IPS-18a (cell line): Measurements from ENCODE around the gene SELENOK.
"Not testable (repeated sequence)": the region's sequence is repeated elsewhere in the genome, so short reads cannot be mapped to it uniquely, and the experiment has no call there.

Experiments used
- H3K27ac ChIP-seq: one replicate; pipeline ENCODE4 v1.5.1; 2013; ENCODE audit warnings: low read length
- H3K27me3 ChIP-seq: one replicate; pipeline ENCODE4 v1.6.1; 2013; ENCODE audit warnings: mild to moderate bottlenecking, low read length; ENCODE audit not compliant: control insufficient read depth, insufficient read depth
- H3K36me3 ChIP-seq: one replicate; pipeline ENCODE4 v1.6.1; 2013; ENCODE audit warnings: low read depth, low read length; ENCODE audit not compliant: control insufficient read depth
- H3K4me1 ChIP-seq: one replicate; pipeline ENCODE4 v1.6.1; 2013; ENCODE audit warnings: low read depth, low read length; ENCODE audit not compliant: control insufficient read depth
- H3K4me3 ChIP-seq: one replicate; pipeline ENCODE4 v1.5.1; 2013; ENCODE audit warnings: low read length
- H3K9ac ChIP-seq: one replicate; pipeline ENCODE4 v1.6.1; 2013; ENCODE audit warnings: mild to moderate bottlenecking, low read length, moderate library complexity
- H3K9me3 ChIP-seq: one replicate; pipeline ENCODE4 v1.6.1; 2013; ENCODE audit warnings: low read depth, low read length; ENCODE audit not compliant: control insufficient read depth

Gene SELENOK

DNA sequence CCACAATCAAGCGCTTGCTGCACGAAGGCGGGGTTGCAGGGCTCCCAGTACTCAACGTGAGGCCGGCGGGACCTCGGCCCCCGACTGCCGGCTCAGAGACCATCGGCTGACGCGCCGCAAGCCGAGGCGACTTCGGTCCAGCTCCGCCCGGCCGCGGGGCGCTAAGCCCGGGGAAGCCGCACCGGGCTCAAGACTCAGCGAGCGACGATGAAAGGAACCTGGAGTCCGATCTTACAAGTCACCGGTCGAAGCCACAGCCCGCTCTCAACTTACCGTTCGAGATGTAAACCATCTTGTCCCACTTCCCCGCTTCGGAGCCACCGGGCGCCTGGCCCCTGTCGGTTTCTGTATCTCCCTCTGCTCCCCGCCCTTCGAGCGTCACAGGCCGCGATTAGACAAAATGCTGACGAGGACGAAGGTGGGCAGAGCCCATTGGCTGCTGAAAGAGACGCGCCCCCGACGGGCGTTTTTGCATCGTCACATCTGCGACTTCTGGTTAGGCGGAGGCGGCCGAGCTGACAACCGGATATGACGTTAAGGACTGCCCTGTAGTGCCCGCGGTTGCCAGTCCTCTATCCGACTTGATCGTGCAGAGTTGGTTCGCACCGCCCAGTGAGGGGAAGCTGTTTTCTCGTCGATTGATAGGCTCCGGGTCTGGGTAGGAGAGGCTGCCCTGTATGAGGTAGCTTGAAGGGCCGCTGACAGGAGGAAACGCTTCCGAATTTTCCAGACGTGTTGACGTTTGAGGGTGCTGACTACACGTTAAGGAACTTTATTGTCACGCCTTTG is at the start of gene SELENOK:
Gene SELENOK (minus strand): TSS at position 363 of the 789 bp plus-strand sequence.
- Histone ChIP-seq H3K4me1 (peaks cover 9% of the 10 kb centered on the region), H3K27me3 (no peaks in the 10 kb centered on the region), H3K9ac (peak within 1 kb of the TSS; percentile 85), H3K27ac (peak within 1 kb of the TSS; percentile 73), H3K4me3 (peak within 1 kb of the TSS; percentile 95), H3K9me3 (no peaks in the 10 kb centered on the region), H3K36me3 (peaks cover 4% of the 10 kb centered on the region)

DNA sequence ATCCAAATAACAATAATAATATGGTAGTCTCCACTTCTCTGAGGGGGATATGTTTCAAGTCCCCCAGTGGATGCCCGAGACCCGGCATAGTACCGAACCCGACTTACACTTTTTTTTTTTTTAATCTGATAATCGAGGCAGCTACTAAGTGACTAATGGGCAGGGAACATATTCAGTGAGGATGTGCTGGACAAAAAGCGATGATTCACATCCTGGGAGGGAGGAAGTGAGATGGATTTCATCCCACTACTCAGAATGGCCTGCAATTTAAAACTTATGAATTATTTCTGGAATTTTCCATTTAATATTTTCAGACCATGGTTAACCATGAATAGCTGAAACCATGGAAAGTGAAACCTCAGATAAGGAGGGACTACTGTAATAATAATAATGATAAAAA is 49.5 kb upstream of the SELENOK start:
- H3K27me3 ChIP-seq: no peaks in the 10 kb centered on the region
- no peak overlapping the region for H3K4me3 ChIP-seq
- no peaks in the 10 kb centered on the region for H3K4me1 ChIP-seq
- no peaks in the 10 kb centered on the region for H3K9me3 ChIP-seq
- no peak overlapping the region for H3K9ac ChIP-seq
- H3K36me3 ChIP-seq: no peaks in the 10 kb centered on the region
- no peak overlapping the region for H3K27ac ChIP-seq

DNA sequence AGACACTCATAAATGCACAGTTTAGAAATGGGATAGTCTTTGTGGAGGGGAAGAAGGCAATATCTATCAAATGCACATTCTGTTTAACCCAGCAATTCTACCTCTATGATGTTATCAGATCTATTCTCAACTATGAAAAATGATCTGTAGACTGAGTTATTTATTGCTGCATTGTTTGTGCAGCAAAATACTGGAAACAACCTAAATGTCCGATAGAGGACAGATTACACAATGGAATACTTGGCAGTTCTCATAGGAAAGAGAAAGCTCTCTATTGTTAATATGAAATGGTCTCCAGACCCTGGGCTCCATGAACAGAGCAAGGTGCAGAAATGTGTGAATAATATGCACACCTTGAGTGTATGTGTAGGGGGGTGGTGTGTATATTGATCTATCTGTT is 49.0 kb upstream of the SELENOK start:
- H3K4me1 ChIP-seq: no peaks in the 10 kb centered on the region
- no peak overlapping the region for H3K27ac ChIP-seq
- no peak overlapping the region for H3K9ac ChIP-seq
- H3K9me3 ChIP-seq: no peaks in the 10 kb centered on the region
- H3K4me3 ChIP-seq: no peak overlapping the region
- no peaks in the 10 kb centered on the region for H3K27me3 ChIP-seq
- no peaks in the 10 kb centered on the region for H3K36me3 ChIP-seq

DNA sequence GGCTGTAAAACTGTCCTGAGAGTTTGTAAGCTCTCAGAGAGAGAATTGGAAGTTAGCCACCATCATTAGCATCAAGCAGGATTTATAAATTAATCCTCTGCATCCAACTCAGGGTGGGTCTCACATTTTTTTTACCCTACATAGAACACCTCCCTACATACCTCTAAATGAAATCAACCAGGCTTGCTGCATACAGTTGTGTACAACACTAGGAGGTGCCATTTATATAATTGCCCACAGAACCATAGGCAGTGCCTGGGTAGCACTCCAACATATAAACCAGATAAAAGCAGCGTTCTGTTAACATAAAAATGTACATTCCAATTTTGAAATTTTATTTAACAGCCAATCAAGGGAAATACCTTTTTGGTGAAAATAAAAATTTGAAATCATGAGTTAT is 48.2 kb upstream of the SELENOK start:
- Histone ChIP-seq H3K36me3 (no peaks in the 10 kb centered on the region), H3K9ac (no peak overlapping the region), H3K27me3 (no peaks in the 10 kb centered on the region), H3K9me3 (no peaks in the 10 kb centered on the region), H3K4me1 (no peaks in the 10 kb centered on the region), H3K27ac (no peak overlapping the region), H3K4me3 (no peak overlapping the region)

DNA sequence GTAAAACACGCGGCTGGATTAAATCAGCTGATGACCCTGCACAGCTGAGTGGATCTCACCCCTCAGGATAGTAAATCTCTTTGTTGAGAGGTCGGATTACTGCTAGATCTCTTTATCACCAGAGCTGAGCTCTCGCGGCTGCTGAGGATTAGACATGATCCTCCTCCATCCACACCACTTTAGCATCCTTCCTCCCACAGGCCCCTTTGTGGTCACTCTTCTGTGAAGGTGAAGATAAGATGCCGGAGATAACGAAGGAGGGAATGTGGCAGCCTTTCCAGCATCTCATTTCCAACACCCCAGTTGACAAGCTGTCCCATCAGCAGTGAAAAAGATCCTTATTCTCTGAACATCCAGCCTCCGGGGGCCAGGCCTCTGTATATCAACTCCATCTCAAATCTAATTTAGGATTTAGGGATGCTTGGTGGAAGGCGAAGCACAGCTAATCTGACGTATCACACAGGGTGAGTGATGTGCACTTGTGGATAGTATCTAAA is 47.5 kb upstream of the SELENOK start:
- H3K4me3 ChIP-seq: no peak overlapping the region
- H3K4me1 ChIP-seq: no peaks in the 10 kb centered on the region
- H3K27ac ChIP-seq: no peak overlapping the region
- H3K27me3 ChIP-seq: no peaks in the 10 kb centered on the region
- no peaks in the 10 kb centered on the region for H3K36me3 ChIP-seq
- no peaks in the 10 kb centered on the region for H3K9me3 ChIP-seq
- H3K9ac ChIP-seq: no peak overlapping the region

DNA sequence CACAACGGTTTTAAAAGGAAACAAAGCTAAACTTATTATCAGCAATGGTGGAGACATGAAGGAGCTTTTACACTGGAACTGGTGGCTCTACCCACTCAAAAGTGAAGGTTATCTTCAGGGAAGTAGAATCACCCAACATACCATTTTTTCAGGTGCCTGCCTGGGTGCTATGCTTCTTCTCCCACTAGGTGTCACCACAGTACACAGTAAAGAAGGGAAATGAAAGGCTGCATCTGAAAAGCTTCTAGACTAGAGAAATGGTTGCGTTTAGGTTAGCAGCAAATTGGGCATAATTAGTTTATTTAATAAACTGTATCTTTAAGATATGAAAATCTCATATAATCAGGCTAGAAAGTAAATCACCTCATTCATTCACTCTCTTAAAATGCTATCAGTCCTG is 47.0 kb upstream of the SELENOK start:
- no peak overlapping the region for H3K27ac ChIP-seq
- no peak overlapping the region for H3K4me3 ChIP-seq
- no peak overlapping the region for H3K9ac ChIP-seq
- H3K9me3 ChIP-seq: no peaks in the 10 kb centered on the region
- H3K27me3 ChIP-seq: no peaks in the 10 kb centered on the region
- no peaks in the 10 kb centered on the region for H3K36me3 ChIP-seq
- H3K4me1 ChIP-seq: no peaks in the 10 kb centered on the region

DNA sequence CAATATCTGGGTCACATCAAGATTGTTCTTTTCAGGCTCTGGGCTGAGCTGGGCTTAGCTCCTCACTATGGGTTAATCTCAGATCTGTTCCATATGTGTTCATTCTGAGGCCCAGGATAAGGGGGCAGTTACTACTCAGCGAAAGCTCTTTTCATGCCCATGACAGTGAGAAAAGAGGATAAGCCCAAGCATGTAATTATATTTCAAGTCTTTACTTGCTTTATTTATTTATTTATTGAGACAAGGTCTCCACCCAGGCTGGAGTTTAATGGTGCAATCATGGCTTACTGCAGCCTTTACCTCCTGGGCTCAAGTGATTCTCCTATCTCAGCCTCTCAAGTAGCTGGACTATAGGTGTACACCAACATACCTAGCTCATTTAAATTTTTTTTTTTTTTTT is 44.7 kb upstream of the SELENOK start:
- no peaks in the 10 kb centered on the region for H3K27me3 ChIP-seq
- H3K36me3 ChIP-seq: no peaks in the 10 kb centered on the region
- H3K27ac ChIP-seq: no peak overlapping the region
- H3K9me3 ChIP-seq: no peaks in the 10 kb centered on the region
- no peak overlapping the region for H3K9ac ChIP-seq
- no peak overlapping the region for H3K4me3 ChIP-seq
- no peaks in the 10 kb centered on the region for H3K4me1 ChIP-seq

DNA sequence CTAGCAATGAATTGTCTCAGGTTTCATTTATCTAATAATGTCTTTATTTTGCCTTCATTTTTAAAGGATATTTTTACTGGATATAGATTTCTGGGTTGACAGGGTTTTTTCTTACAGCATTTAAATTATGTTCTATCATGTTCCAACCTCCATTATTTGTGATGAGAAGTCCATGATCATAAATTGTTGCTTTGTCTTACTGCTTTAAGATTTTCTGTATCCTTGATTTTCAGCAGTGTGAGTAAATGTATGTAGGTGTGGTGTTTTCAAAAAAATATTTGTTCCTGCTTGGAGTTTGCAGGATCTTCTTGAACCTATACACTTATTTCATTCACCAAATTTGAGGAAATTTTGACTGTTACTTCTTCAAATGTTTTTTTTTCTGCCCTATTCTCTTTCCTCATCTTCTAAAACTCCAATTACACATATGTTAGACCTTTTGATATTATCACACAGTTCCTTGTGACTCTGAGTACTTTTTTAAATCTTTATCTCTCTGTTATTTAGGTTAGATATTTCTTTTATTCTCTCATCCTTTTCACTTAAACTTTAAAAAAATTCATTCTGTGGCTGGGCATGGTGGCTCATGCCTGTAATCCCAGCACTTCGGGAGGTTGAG is 43.7 kb upstream of the SELENOK start:
- Histone ChIP-seq H3K9me3 (no peaks in the 10 kb centered on the region), H3K4me1 (no peaks in the 10 kb centered on the region), H3K36me3 (no peaks in the 10 kb centered on the region), H3K9ac (no peak overlapping the region), H3K27ac (no peak overlapping the region), H3K4me3 (no peak overlapping the region), H3K27me3 (no peaks in the 10 kb centered on the region)

DNA sequence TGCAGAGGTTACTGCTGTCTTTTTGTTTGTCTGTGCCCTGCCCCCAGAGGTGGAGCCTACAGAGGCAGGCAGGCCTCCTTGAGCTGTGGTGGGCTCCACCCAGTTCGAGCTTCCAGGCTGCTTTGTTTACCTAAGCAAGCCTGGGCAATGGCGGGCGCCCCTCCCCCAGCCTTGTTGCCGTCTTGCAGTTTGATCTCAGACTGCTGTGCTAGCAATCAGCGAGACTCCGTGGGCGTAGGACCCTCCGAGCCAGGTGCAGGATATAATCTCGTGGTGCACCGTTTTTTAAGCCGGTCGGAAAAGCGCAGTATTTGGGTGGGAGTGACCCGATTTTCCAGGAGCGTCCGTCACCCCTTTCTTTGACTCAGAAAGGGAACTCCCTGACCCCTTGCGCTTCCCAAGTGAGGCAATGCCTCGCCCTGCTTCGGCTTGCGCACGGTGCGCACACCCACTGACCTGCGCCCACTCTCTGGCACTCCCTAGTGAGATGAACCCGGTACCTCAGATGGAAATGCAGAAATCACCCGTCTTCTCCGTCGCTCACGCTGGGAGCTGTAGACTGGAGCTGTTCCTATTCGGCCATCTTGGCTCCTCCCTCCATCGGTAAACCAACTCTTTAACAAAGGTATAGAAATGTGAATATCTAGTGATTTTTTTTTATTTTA is 35.7 kb upstream of the SELENOK start:
- not testable (repeated sequence) for H3K9me3 ChIP-seq, H3K27ac ChIP-seq, H3K9ac ChIP-seq, H3K36me3 ChIP-seq, H3K27me3 ChIP-seq, H3K4me3 ChIP-seq, H3K4me1 ChIP-seq

DNA sequence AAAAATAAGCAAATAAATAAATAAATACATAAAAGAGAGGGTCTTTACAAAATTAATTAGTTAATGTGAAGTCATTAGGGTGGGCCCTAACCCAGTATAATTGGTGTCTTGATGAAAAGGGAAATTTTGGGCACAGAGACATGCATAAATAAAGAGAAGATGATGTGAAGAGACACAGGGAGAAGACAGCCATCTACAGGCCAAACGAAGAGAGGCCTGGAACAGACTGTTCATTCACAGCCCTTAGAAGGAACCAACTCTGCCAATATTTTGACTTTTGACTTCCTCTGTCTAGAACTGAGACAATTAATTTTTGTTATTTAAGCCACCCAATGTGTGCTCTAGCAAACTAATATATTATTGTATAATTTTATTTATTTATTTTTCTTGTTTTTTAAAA is 29.6 kb upstream of the SELENOK start:
- H3K27me3 ChIP-seq: no peaks in the 10 kb centered on the region
- no peaks in the 10 kb centered on the region for H3K9me3 ChIP-seq
- no peak overlapping the region for H3K27ac ChIP-seq
- no peaks in the 10 kb centered on the region for H3K4me1 ChIP-seq
- no peak overlapping the region for H3K4me3 ChIP-seq
- no peaks in the 10 kb centered on the region for H3K36me3 ChIP-seq
- no peak overlapping the region for H3K9ac ChIP-seq

DNA sequence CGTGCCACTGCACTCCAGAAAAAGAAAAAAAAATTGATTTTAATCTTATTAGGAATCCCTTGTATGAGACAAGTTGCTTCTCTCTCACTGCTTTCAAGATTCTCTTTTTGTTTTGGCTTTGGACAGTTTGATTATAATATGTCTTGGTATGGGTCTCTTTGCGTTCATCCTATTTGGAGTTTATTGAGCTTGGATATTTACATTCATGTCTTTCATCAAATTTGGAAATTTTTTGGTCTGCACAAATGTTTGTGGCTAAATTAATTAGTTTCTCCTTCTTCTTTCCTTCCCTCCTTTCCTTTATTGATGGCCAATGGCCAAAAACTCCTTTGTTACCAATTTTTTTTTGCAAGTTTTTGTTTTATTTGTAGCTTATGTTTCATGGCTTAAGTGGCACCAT is 28.1 kb upstream of the SELENOK start:
- Histone ChIP-seq H3K36me3 (no peaks in the 10 kb centered on the region), H3K27ac (no peak overlapping the region), H3K4me1 (no peaks in the 10 kb centered on the region), H3K4me3 (no peak overlapping the region), H3K9me3 (no peaks in the 10 kb centered on the region), H3K27me3 (no peaks in the 10 kb centered on the region), H3K9ac (no peak overlapping the region)
